SK-N-SH treated with all-trans-retinoic acid at 6 μM for 48 hours (cell line): ENCODE data around the gene TMEM40.

Experiments used
- ARNTL ChIP-seq: fragments of 450-650 bp; formaldehyde crosslinking; IDR thresholded peaks from 2 replicates; pipeline ENCODE4 v1.5.0; 2020; ENCODE audit warnings: low read depth, mild to moderate bottlenecking, moderate library complexity, borderline replicate concordance
- CSDC2 ChIP-seq: fragments of 250-450 bp; sonication (Bioruptor Pico); IDR thresholded peaks from 2 replicates; pipeline ENCODE4 v1.5.0; 2020; ENCODE audit warnings: mild to moderate bottlenecking, moderate library complexity
- ZNF70 ChIP-seq: fragments of 450-650 bp; formaldehyde crosslinking; IDR thresholded peaks from 2 replicates; pipeline ENCODE4 v1.5.0; 2020; ENCODE audit warnings: mild to moderate bottlenecking, moderate library complexity
- TF ChIP-seq, protein P1 (sequence below): fragments of 250-450 bp; sonication (Bioruptor Pico); IDR thresholded peaks from 2 replicates; pipeline ENCODE4 v1.5.0; 2020; ENCODE audit warnings: mild to moderate bottlenecking, moderate library complexity
- TF ChIP-seq, protein P2 (sequence below): fragments of 250-450 bp; sonication (Bioruptor Pico); IDR thresholded peaks from 2 replicates; pipeline ENCODE4 v1.5.1; 2020; ENCODE audit warnings: low read depth, mild to moderate bottlenecking, moderate library complexity

DNA sequence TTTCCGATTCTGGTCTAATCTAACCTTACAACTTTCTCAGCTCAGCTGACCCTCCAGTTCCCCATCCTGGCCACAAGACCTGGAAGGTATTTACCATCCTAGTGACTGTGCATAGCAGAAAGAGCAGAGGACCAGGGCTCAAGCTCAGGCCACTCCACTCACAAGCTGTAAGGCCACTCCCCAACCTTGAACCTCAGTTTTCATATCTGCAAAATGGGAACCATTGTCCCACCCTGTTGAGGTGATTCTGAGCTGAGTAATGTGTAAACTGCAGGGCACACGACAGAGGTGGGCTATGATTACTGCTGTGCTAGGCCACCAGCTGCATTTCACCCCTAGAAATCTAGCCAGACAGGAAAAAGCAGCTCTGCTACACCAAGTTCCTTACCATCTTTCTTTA, 21.7 kb downstream of the TMEM40 start:
- TF ChIP-seq, protein P1, sequence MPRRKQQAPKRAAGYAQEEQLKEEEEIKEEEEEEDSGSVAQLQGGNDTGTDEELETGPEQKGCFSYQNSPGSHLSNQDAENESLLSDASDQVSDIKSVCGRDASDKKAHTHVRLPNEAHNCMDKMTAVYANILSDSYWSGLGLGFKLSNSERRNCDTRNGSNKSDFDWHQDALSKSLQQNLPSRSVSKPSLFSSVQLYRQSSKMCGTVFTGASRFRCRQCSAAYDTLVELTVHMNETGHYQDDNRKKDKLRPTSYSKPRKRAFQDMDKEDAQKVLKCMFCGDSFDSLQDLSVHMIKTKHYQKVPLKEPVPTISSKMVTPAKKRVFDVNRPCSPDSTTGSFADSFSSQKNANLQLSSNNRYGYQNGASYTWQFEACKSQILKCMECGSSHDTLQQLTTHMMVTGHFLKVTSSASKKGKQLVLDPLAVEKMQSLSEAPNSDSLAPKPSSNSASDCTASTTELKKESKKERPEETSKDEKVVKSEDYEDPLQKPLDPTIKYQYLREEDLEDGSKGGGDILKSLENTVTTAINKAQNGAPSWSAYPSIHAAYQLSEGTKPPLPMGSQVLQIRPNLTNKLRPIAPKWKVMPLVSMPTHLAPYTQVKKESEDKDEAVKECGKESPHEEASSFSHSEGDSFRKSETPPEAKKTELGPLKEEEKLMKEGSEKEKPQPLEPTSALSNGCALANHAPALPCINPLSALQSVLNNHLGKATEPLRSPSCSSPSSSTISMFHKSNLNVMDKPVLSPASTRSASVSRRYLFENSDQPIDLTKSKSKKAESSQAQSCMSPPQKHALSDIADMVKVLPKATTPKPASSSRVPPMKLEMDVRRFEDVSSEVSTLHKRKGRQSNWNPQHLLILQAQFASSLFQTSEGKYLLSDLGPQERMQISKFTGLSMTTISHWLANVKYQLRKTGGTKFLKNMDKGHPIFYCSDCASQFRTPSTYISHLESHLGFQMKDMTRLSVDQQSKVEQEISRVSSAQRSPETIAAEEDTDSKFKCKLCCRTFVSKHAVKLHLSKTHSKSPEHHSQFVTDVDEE: no peak
- TF ChIP-seq ZNF70 (CRISPR knock-in tag) (no peak), ARNTL (CRISPR knock-in tag) (no peak), CSDC2 (no peak)
- TF ChIP-seq, protein P2, sequence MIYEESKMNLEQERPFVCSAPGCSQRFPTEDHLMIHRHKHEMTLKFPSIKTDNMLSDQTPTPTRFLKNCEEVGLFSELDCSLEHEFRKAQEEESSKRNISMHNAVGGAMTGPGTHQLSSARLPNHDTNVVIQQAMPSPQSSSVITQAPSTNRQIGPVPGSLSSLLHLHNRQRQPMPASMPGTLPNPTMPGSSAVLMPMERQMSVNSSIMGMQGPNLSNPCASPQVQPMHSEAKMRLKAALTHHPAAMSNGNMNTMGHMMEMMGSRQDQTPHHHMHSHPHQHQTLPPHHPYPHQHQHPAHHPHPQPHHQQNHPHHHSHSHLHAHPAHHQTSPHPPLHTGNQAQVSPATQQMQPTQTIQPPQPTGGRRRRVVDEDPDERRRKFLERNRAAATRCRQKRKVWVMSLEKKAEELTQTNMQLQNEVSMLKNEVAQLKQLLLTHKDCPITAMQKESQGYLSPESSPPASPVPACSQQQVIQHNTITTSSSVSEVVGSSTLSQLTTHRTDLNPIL (CRISPR knock-in tag): no peak
